KG1 (cell line): Measurements from ENCODE around the gene C7orf33.
A peak's percentile ranks its signal among the peaks of the same experiment; 100 is the strongest.
"Not testable (repeated sequence)": the region's sequence is repeated elsewhere in the genome, so short reads cannot be mapped to it uniquely, and the experiment has no call there.

ENCODE experiments used
- DNase-seq: peaks from one replicate; lab custom pipeline; 2025; lab: John Stamatoyannopoulos, UW

C7orf33 gene

GRCh38 chr7:148590471-148590870 lies at the start of gene C7orf33:
TSS of gene C7orf33 (plus strand) at chr7:148590766. CDS start at chr7:148590926, 160 bp downstream.
- no peak for DNase-seq

GRCh38 chr7:148541891-148542504 lies 48.6 kb upstream of the C7orf33 start:
- DNase-seq, result no peak

- DNase-seq, result no peak
These were observed 47.3 kb upstream of the C7orf33 start for GRCh38 chr7:148543302-148543701.

GRCh38 chr7:148545172-148545571 lies 45.4 kb upstream of the C7orf33 start:
- DNase-seq, result no peak

- DNase-seq, result no peak
These were observed 44.6 kb upstream of the C7orf33 start for GRCh38 chr7:148545932-148546331.

GRCh38 chr7:148546857-148547256 lies 43.7 kb upstream of the C7orf33 start:
- no peak for DNase-seq

GRCh38 chr7:148547951-148548350 lies 42.6 kb upstream of the C7orf33 start:
- DNase-seq, result no peak

GRCh38 chr7:148553979-148554378 lies 36.6 kb upstream of the C7orf33 start:
- no peak for DNase-seq

GRCh38 chr7:148556892-148557291 lies 33.7 kb upstream of the C7orf33 start:
- DNase-seq, result no peak

- DNase-seq, result no peak
These were observed 31.7 kb upstream of the C7orf33 start for GRCh38 chr7:148558914-148559313.

- DNase-seq, result no peak
These were observed 29.5 kb upstream of the C7orf33 start for GRCh38 chr7:148561099-148561498.

GRCh38 chr7:148563583-148564274 lies 26.8 kb upstream of the C7orf33 start:
- no peak for DNase-seq

GRCh38 chr7:148564275-148564951 lies 26.2 kb upstream of the C7orf33 start:
- peak; percentile 10 for DNase-seq

GRCh38 chr7:148566736-148567135 lies 23.8 kb upstream of the C7orf33 start:
- no peak for DNase-seq

- DNase-seq, result no peak
These were observed 23.0 kb upstream of the C7orf33 start for GRCh38 chr7:148567524-148567923.

- no peak for DNase-seq
These were observed 20.1 kb upstream of the C7orf33 start for GRCh38 chr7:148570510-148570909.

GRCh38 chr7:148570973-148571372 lies 19.6 kb upstream of the C7orf33 start:
- not testable (repeated sequence) for DNase-seq

- no peak for DNase-seq
These were observed 19.2 kb upstream of the C7orf33 start for GRCh38 chr7:148571381-148571780.

- no peak for DNase-seq
These were observed 18.5 kb upstream of the C7orf33 start for GRCh38 chr7:148572067-148572522.

- not testable (repeated sequence) for DNase-seq
These were observed 17.0 kb upstream of the C7orf33 start for GRCh38 chr7:148573581-148573980.

- peak; percentile 9 for DNase-seq
These were observed 14.7 kb upstream of the C7orf33 start for GRCh38 chr7:148575640-148576411.

- DNase-seq, result no peak
These were observed 11.2 kb upstream of the C7orf33 start for GRCh38 chr7:148579366-148579765.
